Suprapubic skin (tissue), 4 donors: ENCODE data around the gene EYA3.

Experiments used
- EP300 ChIP-seq: sonication (generic); formaldehyde crosslinking; IDR thresholded peaks from one replicate; pipeline ENCODE4 v1.6.1; 2017; ENCODE audit warnings: antibody characterized with exemption
- POLR2AphosphoS5 ChIP-seq, 3 donors: sonication (generic); formaldehyde crosslinking; IDR thresholded peaks; one replicate each; pipeline ENCODE4 v1.6.1; 2017; ENCODE audit warnings: antibody characterized with exemption in 3 of 3
- TF ChIP-seq, protein P1 (sequence below), 2 donors: fragments of 200-600 bp in 1 of 2; fragments of 450-650 bp in 1 of 2; sonication (generic) in 1 of 2; IDR thresholded peaks; one replicate each; pipeline ENCODE4 v1.5.1; 2016 to 2019; ENCODE audit warnings: antibody characterized with exemption in 2 of 2, mild to moderate bottlenecking in 1 of 2, moderate library complexity in 1 of 2

DNA sequence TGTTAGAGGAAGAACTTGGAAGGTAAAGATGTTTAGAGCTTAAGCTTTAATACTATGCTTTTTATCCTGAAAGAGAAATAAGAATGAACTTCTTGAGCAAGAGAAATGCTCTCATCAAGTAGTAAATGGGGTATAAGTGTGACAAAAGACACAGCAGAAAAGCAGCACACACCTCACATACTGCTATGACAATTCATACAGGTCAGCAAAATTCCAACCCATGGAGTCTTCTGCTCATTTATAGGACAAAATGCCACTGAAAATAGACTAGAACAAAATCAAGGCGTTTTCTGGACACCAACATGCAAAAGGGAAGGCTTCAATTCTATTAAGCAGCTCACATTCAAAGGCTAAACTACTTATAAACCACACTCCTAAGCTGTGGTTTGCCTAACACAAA is 61.2 kb downstream of the EYA3 start:
- TF ChIP-seq EP300 (no peak), POLR2AphosphoS5 (IDR thresholded peaks at IDR 0.05) (no peak)
- TF ChIP-seq, protein P1, sequence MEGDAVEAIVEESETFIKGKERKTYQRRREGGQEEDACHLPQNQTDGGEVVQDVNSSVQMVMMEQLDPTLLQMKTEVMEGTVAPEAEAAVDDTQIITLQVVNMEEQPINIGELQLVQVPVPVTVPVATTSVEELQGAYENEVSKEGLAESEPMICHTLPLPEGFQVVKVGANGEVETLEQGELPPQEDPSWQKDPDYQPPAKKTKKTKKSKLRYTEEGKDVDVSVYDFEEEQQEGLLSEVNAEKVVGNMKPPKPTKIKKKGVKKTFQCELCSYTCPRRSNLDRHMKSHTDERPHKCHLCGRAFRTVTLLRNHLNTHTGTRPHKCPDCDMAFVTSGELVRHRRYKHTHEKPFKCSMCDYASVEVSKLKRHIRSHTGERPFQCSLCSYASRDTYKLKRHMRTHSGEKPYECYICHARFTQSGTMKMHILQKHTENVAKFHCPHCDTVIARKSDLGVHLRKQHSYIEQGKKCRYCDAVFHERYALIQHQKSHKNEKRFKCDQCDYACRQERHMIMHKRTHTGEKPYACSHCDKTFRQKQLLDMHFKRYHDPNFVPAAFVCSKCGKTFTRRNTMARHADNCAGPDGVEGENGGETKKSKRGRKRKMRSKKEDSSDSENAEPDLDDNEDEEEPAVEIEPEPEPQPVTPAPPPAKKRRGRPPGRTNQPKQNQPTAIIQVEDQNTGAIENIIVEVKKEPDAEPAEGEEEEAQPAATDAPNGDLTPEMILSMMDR (IDR thresholded peaks at IDR 0.05): no peak
